Heart left ventricle (tissue), 16 donors: ENCODE measurements around the gene TM9SF3. TPM values are rescaled to one million over a fixed set of nuclear protein-coding genes. Genes with fewer than 3 reads are reported as not detected.

Experiments used
- ATAC-seq, 4 donors: fragments of 200-7000 bp; cut with Tn5 transposase; one replicate each; pipeline ENCODE4 v1.9.1; 2020 to 2022; ENCODE audit warnings: moderate library complexity in 4 of 4, mild to moderate bottlenecking in 3 of 4, moderate number of reproducible peaks in 1 of 4
- DNase-seq, 5 donors: peaks; one replicate each; pipeline ENCODE4 v3.0.0-alpha.2; 2020
- H3K27ac ChIP-seq, 12 donors: fragments of 200-600 bp; sonication (generic) in 4 of 12; one replicate each; pipeline versions ENCODE4 v1.5.0 to v1.8.0; 2016 to 2022; ENCODE audit warnings: mild to moderate bottlenecking in 2 of 12
- H3K27me3 ChIP-seq, 9 donors: fragments of 200-600 bp; sonication (generic) in 2 of 9; one replicate each; pipeline versions ENCODE4 v1.5.1 to v1.8.0; 2016 to 2022; ENCODE audit warnings: mild to moderate bottlenecking in 3 of 9
- H3K36me3 ChIP-seq, 9 donors: fragments of 200-600 bp; sonication (generic) in 2 of 9; one replicate each; pipeline versions ENCODE4 v1.5.0 to v1.8.0; 2018 to 2022; ENCODE audit warnings: mild to moderate bottlenecking in 2 of 9
- H3K4me1 ChIP-seq, 12 donors: fragments of 200-600 bp; sonication (generic) in 4 of 12; one replicate each; pipeline versions ENCODE4 v1.5.0 to v1.8.0; 2016 to 2022; ENCODE audit warnings: mild to moderate bottlenecking in 3 of 12
- H3K4me3 ChIP-seq, 12 donors: fragments of 200-600 bp; sonication (generic) in 4 of 12; one replicate each; pipeline versions ENCODE4 v1.5.0 to v1.8.0; 2017 to 2022; ENCODE audit warnings: mild to moderate bottlenecking in 9 of 12, moderate library complexity in 4 of 12
- H3K9me3 ChIP-seq, 12 donors: fragments of 200-600 bp; sonication (generic) in 4 of 12; one replicate each; pipeline versions ENCODE4 v1.5.0 to v1.8.0; 2016 to 2022; ENCODE audit warnings: mild to moderate bottlenecking in 1 of 12
- POLR2A ChIP-seq, 2 donors: fragments of 450-650 bp; IDR thresholded peaks; one replicate each; pipeline ENCODE4 v1.6.1; 2017; ENCODE audit warnings: antibody characterized with exemption in 2 of 2, mild to moderate bottlenecking in 2 of 2, moderate library complexity in 2 of 2
- WGBS, 4 donors: extraction: QIAGEN DNeasy Blood & Tissue Kit in 2 of 4; methylation state at CpG; one replicate each; pipeline versions ENCODE4 v1.1.5 to v1.1.7; 2013 to 2018; 5-methylcytosine and 5-hydroxymethylcytosine counted together
- intact Hi-C, 10 donors: fragments of 100-400 bp; cut with DNase I; formaldehyde crosslinking; loops; one replicate each; pipeline versions ENCODE4 v1.11.1 to v1.14.2; 2022
- polyA plus RNA-seq, 2 donors: library from polyadenylated mRNA; stranded (reverse); fragments of 200-250 nt; gene quantifications; one replicate each; pipeline ENCODE4 v1.2.3, GENCODE V29; 2013
- total RNA-seq, 9 donors: library from RNA; depleted of rRNA in 2 of 9; stranded (reverse); fragments of >200 nt in 2 of 9; fragmentation: NEBNext Ultra II Directional in 3 of 9; extraction: Animal tissue kit (Norgen Biotek cat#: 25700) in 3 of 9; gene quantifications; one replicate each; pipeline versions ENCODE4 v1.1.0 to v1.2.4, GENCODE V29; 2016 to 2023
- TF ChIP-seq, protein P1 (sequence below), 12 donors: fragments of 200-600 bp; sonication (generic) in 4 of 12; IDR thresholded peaks; one replicate each; pipeline versions ENCODE4 v1.5.0 to v1.8.0; 2018 to 2022; ENCODE audit warnings: antibody characterized with exemption in 12 of 12, mild to moderate bottlenecking in 5 of 12
- donor health status: ischemic (EF 13 %, LVEDD 7.1; RV severe dilation, severe dysfunction).
- donor health status: healthy with polysubstance abuse.
- donor health status: DM: no; HTN: yes; CAD: no.
- donor health status: DM: no; HTN: no; CAD: no.
- donor health status: ischemic (EF 25% LVEDD 6.9; RV normal size, moderate dysfunction).
- donor health status: ischemic (EF 25% LVEDD 5.7; RV mildly dilated, moderate dysfunction).
- donor health status: healthy.
- donor health status: DM: yes; HTN: yes; CAD: no.
- donor health status: ischemic (EF 35%, LVEDD 5.7; RV mildly dilated, moderate dysfunction).
- donor health status: nonischemic (EF 11% LVEDD 7.7; RV severe dilation, severe dysfunction).
- donor health status: DM: yes; HTN: yes; CAD: no.
- donor health status: PGD.
- donor health status: ischemic (EF 29% LVEDD 5.4; RV normal size, mild dysfunction).
- donor health status: nonischemic (EF 23%, LVEDD 6.1; RV moderate dilation, normal function).

Gene TM9SF3
- total and polyA plus RNA-seq, 11 donors = 14.9 to 75.6 (median 61.1) TPM

DNA sequence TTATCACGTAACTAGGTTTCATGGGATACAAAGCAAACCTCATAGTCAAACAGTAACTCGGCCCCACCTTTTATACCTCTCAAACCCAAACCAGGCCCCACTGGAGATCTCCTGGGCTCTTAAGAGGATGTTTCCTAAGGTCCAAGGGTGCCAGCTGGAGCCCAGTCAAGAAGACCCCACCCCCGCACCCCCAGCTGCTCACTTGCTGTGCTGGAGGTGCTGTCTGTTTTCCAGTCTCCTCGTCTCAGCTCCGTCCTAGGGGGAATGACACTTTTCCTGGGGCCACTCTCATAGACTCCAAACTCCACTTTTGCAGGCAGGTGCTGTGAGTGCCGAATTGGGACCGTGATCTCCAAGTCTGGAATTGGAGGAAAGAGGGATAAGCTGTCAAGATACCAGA is 22.7 kb upstream of the TM9SF3 start:
- intact Hi-C loops = no loop called here
- no peak overlapping the region for H3K27ac ChIP-seq
- no peak overlapping the region for H3K4me3 ChIP-seq
- 77 to 88% (median 83%) methylated on average over 7 of the region's 7 CpGs for WGBS, 4 donors
- no peak for TF ChIP-seq POLR2A (IDR thresholded peaks at IDR 0.05)
- TF ChIP-seq, protein P1, sequence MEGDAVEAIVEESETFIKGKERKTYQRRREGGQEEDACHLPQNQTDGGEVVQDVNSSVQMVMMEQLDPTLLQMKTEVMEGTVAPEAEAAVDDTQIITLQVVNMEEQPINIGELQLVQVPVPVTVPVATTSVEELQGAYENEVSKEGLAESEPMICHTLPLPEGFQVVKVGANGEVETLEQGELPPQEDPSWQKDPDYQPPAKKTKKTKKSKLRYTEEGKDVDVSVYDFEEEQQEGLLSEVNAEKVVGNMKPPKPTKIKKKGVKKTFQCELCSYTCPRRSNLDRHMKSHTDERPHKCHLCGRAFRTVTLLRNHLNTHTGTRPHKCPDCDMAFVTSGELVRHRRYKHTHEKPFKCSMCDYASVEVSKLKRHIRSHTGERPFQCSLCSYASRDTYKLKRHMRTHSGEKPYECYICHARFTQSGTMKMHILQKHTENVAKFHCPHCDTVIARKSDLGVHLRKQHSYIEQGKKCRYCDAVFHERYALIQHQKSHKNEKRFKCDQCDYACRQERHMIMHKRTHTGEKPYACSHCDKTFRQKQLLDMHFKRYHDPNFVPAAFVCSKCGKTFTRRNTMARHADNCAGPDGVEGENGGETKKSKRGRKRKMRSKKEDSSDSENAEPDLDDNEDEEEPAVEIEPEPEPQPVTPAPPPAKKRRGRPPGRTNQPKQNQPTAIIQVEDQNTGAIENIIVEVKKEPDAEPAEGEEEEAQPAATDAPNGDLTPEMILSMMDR (IDR thresholded peaks at IDR 0.05) = no peak
- H3K36me3 ChIP-seq = peaks cover 0 to 61% (median 0%) of the 10 kb centered on the region in 9 donors
- H3K9me3 ChIP-seq = no peaks in the 10 kb centered on the region
- no peak for ATAC-seq
- H3K4me1 ChIP-seq = peaks cover 0 to 13% (median 6%) of the 10 kb centered on the region in 12 donors
- no peaks in the 10 kb centered on the region for H3K27me3 ChIP-seq
- no peak for DNase-seq

GRCh38 chr10:96608805-96609204 is 22.0 kb upstream of the TM9SF3 start:
- Histone ChIP-seq H3K9me3 (no peaks in the 10 kb centered on the region), H3K27ac (no peak overlapping the region), H3K4me1 (peaks cover 0 to 13% (median 6%) of the 10 kb centered on the region in 12 donors), H3K36me3 (peaks cover 0 to 57% (median 0%) of the 10 kb centered on the region in 9 donors), H3K4me3 (no peak overlapping the region), H3K27me3 (no peaks in the 10 kb centered on the region)
- intact Hi-C loops = no loop called here
- no peak for TF ChIP-seq POLR2A (IDR thresholded peaks at IDR 0.05)
- TF ChIP-seq, protein P1 (IDR thresholded peaks at IDR 0.05) = no peak
- WGBS, 4 donors = 68 to 82% (median 74%) methylated on average over 5 of the region's 5 CpGs
- ATAC-seq (no peak), DNase-seq (no peak)

DNA sequence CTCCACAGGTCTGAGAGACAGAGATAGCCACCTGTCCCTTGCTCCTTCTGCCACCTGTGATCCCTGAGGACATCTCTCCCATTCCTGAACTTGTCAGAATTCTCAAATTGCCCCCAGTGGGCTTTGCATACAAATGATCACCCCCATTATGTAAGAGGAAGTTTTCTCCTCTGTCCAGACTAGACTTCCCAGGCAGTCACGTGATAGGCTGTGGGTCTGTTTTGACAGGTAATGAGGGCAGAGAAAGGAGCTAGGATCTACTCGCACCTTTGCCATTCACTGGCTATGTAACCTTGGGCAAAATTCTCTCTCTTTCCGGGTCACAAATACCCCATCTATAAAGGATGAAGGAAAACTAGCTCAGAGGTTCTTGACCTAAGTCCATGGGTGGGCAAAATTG is 21.4 kb upstream of the TM9SF3 start:
- TF ChIP-seq, protein P1 (IDR thresholded peaks at IDR 0.05) = no peak
- no peak for TF ChIP-seq POLR2A (IDR thresholded peaks at IDR 0.05)
- 78 to 93% (median 84%) methylated on average over 2 to 3 of the region's 3 CpGs for WGBS, 4 donors

DNA sequence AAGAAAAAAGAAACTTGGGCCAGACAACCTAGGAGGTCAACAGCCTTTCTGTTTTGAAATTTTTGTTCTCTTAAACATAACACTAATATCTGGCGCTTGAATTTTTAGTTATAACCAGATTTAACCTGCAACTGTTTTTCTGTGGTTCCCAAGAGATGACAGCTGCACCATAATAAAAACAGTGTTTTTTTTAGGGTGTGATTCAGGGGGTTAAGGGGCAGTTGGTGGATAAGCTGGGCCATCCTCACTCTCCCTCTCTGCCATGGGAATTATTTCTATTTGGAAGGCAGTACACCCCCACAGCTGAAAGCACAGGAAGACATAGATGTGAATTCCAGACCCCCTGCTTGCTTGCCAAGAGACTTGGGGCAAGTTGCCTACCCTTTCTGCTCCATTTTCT is 20.1 kb upstream of the TM9SF3 start:
- 79 to 91% (median 82%) methylated on average over 1 of the region's 1 CpG for WGBS, 4 donors
- DNase-seq (no peak), ATAC-seq (no peak)
- Histone ChIP-seq H3K27me3 (no peaks in the 10 kb centered on the region), H3K4me3 (no peak overlapping the region), H3K27ac (no peak overlapping the region), H3K9me3 (no peaks in the 10 kb centered on the region), H3K36me3 (peaks cover 0 to 61% (median 0%) of the 10 kb centered on the region in 9 donors), H3K4me1 (peaks cover 0 to 13% (median 6%) of the 10 kb centered on the region in 12 donors)
- intact Hi-C loops = no loop called here
- TF ChIP-seq POLR2A (IDR thresholded peaks at IDR 0.05) = no peak
- TF ChIP-seq, protein P1 (IDR thresholded peaks at IDR 0.05) = no peak

More for the DNA sequence above, 21.4 kb upstream of the TM9SF3 start:
- H3K27me3 ChIP-seq = no peaks in the 10 kb centered on the region
- no peaks in the 10 kb centered on the region for H3K9me3 ChIP-seq
- H3K4me1 ChIP-seq = peaks cover 0 to 13% (median 6%) of the 10 kb centered on the region in 12 donors
- ATAC-seq (no peak), DNase-seq (no peak)
- H3K4me3 ChIP-seq = no peak overlapping the region
- H3K27ac ChIP-seq = no peak overlapping the region
- peaks cover 0 to 55% (median 0%) of the 10 kb centered on the region in 9 donors for H3K36me3 ChIP-seq
- intact Hi-C loops = no loop called here
